Inflammatory macrophage (primary cell): ENCODE measurements around the gene TMEM217.

Experiments
- DNase-seq, 2 donors: peaks; one replicate each; pipeline ENCODE4 v3.0.0-alpha.2; 2020 to 2022

Gene TMEM217

GRCh38 chr6:37243131-37243815 lies 14.7 kb downstream of the TMEM217 start:
- no peak for DNase-seq

GRCh38 chr6:37242429-37243052 lies 15.4 kb downstream of the TMEM217 start:
- peak; percentile 84 to 93 for DNase-seq

- no peak for DNase-seq
Measured at GRCh38 chr6:37241775-37242428, 16.0 kb downstream of the TMEM217 start.

GRCh38 chr6:37241131-37241530 lies 16.8 kb downstream of the TMEM217 start:
- DNase-seq, result no peak

GRCh38 chr6:37239950-37240713 lies 17.8 kb downstream of the TMEM217 start:
- DNase-seq, result peak; percentile 97 to 98

GRCh38 chr6:37239526-37239925 lies 18.4 kb downstream of the TMEM217 start:
- DNase-seq, result peak in 1 of 2 donors; percentile 29

GRCh38 chr6:37238381-37238780 lies 19.6 kb downstream of the TMEM217 start:
- DNase-seq, result peak; percentile 29

- no peak for DNase-seq
Measured at GRCh38 chr6:37237789-37238188, 20.2 kb downstream of the TMEM217 start.

- no peak for DNase-seq
Measured at GRCh38 chr6:37236921-37237320, 21.0 kb downstream of the TMEM217 start.

- no peak for DNase-seq
Measured at GRCh38 chr6:37233541-37233940, 24.4 kb downstream of the TMEM217 start.

- peak; percentile 26 to 32 for DNase-seq
Measured at GRCh38 chr6:37232430-37233017, 25.4 kb downstream of the TMEM217 start.

GRCh38 chr6:37230104-37230503 lies 27.8 kb downstream of the TMEM217 start:
- DNase-seq, result no peak

GRCh38 chr6:37225350-37226169 lies 32.4 kb downstream of the TMEM217 start:
- DNase-seq, result no peak

GRCh38 chr6:37222992-37223391 lies 35.0 kb downstream of the TMEM217 start:
- DNase-seq, result no peak

- peak; percentile 51 to 76 for DNase-seq
Measured at GRCh38 chr6:37222125-37222967, 35.6 kb downstream of the TMEM217 start.

GRCh38 chr6:37221585-37222124 lies 36.3 kb downstream of the TMEM217 start:
- no peak for DNase-seq

- DNase-seq, result peak; percentile 18 to 48
Measured at GRCh38 chr6:37218511-37218910, 39.4 kb downstream of the TMEM217 start.

GRCh38 chr6:37218061-37218460 lies 39.9 kb downstream of the TMEM217 start:
- DNase-seq, result no peak

GRCh38 chr6:37212268-37212667 lies 45.7 kb downstream of the TMEM217 start:
- DNase-seq, result no peak

- DNase-seq, result peak; percentile 88 to 92
Measured at GRCh38 chr6:37210313-37210968, 47.5 kb downstream of the TMEM217 start.
